HepG2 (cell line): ENCODE measurements around the gene ZBTB2. TPM values are rescaled to one million over a fixed set of nuclear protein-coding genes. Genes with fewer than 3 reads are reported as not detected.

Experiments
- CHCHD3 ChIP-seq: sonication (generic); formaldehyde crosslinking; IDR thresholded peaks from 2 replicates; pipeline ENCODE4 v1.8.0; 2022; ENCODE audit warnings: mild to moderate bottlenecking, missing genetic modification reagents, moderate library complexity
- FOXO1 ChIP-seq: sonication (generic); formaldehyde crosslinking; IDR thresholded peaks from 2 replicates; pipeline ENCODE4 v1.4.0; 2020; ENCODE audit warnings: missing genetic modification reagents
- HDAC2 ChIP-seq: sonication (generic); formaldehyde crosslinking; IDR thresholded peaks from 2 replicates; pipeline ENCODE4 v1.4.0; 2020; ENCODE audit warnings: missing genetic modification reagents
- MIXL1 ChIP-seq: IDR thresholded peaks from 2 replicates; pipeline ENCODE4 v1.6.1; 2016
- MXI1 ChIP-seq: IDR thresholded peaks from 3 replicates; pipeline ENCODE4 v1.6.1; 2012; ENCODE audit warnings: low read depth, low read length, inconsistent platforms, borderline replicate concordance
- PBX2 ChIP-seq: IDR thresholded peaks from 2 replicates; pipeline ENCODE4 v1.6.1; 2016; ENCODE audit warnings: control low read depth
- SETDB1 ChIP-seq: sonication (generic); formaldehyde crosslinking; IDR thresholded peaks from 2 replicates; pipeline ENCODE4 v1.5.1; 2020; ENCODE audit warnings: missing genetic modification reagents, mild to moderate bottlenecking, borderline replicate concordance
- SSRP1 ChIP-seq: IDR thresholded peaks from 2 replicates; pipeline ENCODE4 v1.6.1; 2016; ENCODE audit warnings: control low read depth
- TCF12 ChIP-seq, 2 experiments: fragments of 450-650 bp in 1 of 2; sonication (generic) in 1 of 2; formaldehyde crosslinking in 1 of 2; IDR thresholded peaks; 2 replicates each; pipeline versions ENCODE4 v1.6.1 to v1.8.0; 2017 to 2022; ENCODE audit warnings: antibody characterized with exemption in 1 of 2, mild to moderate bottlenecking in 1 of 2, missing genetic modification reagents in 1 of 2, moderate library complexity in 1 of 2
- ZBTB49 ChIP-seq: sonication (generic); formaldehyde crosslinking; IDR thresholded peaks from 2 replicates; pipeline ENCODE4 v1.4.0; 2020; ENCODE audit warnings: missing genetic modification reagents, borderline replicate concordance
- ZFP36L1 ChIP-seq: sonication (generic); formaldehyde crosslinking; IDR thresholded peaks from 2 replicates; pipeline ENCODE4 v1.8.0; 2022; ENCODE audit warnings: mild to moderate bottlenecking, missing genetic modification reagents, moderate library complexity
- ZKSCAN8 ChIP-seq: IDR thresholded peaks from 2 replicates; pipeline ENCODE4 v1.6.1; 2016; ENCODE audit warnings: borderline replicate concordance, missing genetic modification reagents, missing compliant biosample characterization
- ZNF350 ChIP-seq: sonication (generic); formaldehyde crosslinking; IDR thresholded peaks from 2 replicates; pipeline ENCODE4 v1.4.0; 2020; ENCODE audit warnings: mild to moderate bottlenecking, low read depth, missing genetic modification reagents, borderline replicate concordance
- ZNF790 ChIP-seq: sonication (generic); formaldehyde crosslinking; IDR thresholded peaks from 2 replicates; pipeline ENCODE4 v1.8.0; 2022; ENCODE audit warnings: missing genetic modification reagents, mild to moderate bottlenecking, borderline replicate concordance
- polyA plus RNA-seq, 8 experiments: library from polyadenylated mRNA; depleted of rRNA in 3 of 8; stranded (reverse) in 7 of 8; unstranded in 1 of 8; fragments of >200 nt; fragmentation: Illumina TruSeq in 4 of 8; extraction: Trizol in 4 of 8; gene quantifications; 2 replicates each; pipeline versions ENCODE4 v1.2.1 to v1.2.3, GENCODE V29; 2011 to 2016; ENCODE audit warnings: low read depth in 4 of 8, missing spikeins in 1 of 8, mixed read lengths in 1 of 8; ENCODE audit not compliant: insufficient read depth in 1 of 8
- total RNA-seq, 5 experiments: library from RNA; depleted of rRNA; stranded (reverse); fragments of >200 nt; fragmentation: Illumina TruSeq; extraction: Trizol; gene quantifications; 2 replicates each; pipeline ENCODE4 v1.2.3, GENCODE V29; 2016; ENCODE audit warnings: low read depth in 1 of 5
- TF ChIP-seq, protein P1 (sequence below): sonication (generic); formaldehyde crosslinking; IDR thresholded peaks from 2 replicates; pipeline ENCODE4 v1.9.0; 2021; ENCODE audit warnings: missing genetic modification reagents, mild to moderate bottlenecking, borderline replicate concordance
- TF ChIP-seq, protein P2 (sequence below): conservative IDR thresholded peaks from 2 replicates; pipeline ENCODE4 v1.6.1; 2018; ENCODE audit warnings: missing genetic modification reagents
- TF ChIP-seq, protein P3 (sequence below): sonication (generic); formaldehyde crosslinking; IDR thresholded peaks from 2 replicates; pipeline ENCODE4 v1.4.0; 2020; ENCODE audit warnings: missing genetic modification reagents, borderline replicate concordance

ZBTB2 gene
- total and polyA plus RNA-seq, 2 of the 13 experiments (the other 11 are each of a cell fraction or from before 2014, with no cell fraction given): 15.4 to 22.8 TPM

DNA sequence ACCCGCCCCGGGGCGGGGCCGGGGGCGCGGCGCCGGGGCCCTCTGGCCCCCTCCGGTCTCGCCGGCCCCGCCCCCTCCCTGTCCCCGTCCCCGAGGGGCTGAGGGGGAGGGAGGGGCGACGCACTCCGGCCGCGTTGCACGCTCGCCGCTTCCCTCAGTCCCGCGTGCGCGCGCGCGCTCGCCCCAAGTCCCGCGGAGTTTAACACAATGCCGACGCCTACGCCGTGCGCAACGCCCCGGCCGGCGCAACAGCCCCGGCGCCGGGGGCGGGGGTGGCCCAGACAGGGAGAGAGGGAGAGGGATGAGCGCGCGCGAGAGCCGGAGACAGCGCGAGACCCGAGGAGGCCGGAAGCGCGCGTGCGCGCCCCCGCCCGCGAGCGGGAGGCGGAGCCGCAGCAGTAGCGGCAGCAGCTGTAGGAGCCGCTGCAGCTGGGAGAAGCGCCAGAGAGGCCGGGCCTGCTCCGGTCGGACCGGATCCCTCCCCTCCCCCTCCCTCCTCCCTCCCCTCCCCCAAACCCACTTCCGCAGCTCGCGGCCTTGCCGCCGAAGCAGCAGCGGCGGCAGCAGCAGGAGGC, 996 bp downstream of the ZBTB2 start (continued):
- TF ChIP-seq TCF12 (IDR thresholded peaks at IDR 0.05): no peak
- TF ChIP-seq TCF12 (CRISPR knock-in tag; IDR thresholded peaks at IDR 0.05): no peak
- TF ChIP-seq FOXO1 (CRISPR knock-in tag): no peak; the same call in 1 of the 2 replicates
- TF ChIP-seq SSRP1 (CRISPR knock-in tag): no peak
- TF ChIP-seq MXI1: peak; percentile 87; the same call in 2 of the 3 replicates
- no peak for TF ChIP-seq SETDB1
- no peak; the same call in 1 of the 2 replicates for TF ChIP-seq CHCHD3 (CRISPR knock-in tag)
- no peak for TF ChIP-seq ZBTB49 (CRISPR knock-in tag)
- TF ChIP-seq, protein P1, sequence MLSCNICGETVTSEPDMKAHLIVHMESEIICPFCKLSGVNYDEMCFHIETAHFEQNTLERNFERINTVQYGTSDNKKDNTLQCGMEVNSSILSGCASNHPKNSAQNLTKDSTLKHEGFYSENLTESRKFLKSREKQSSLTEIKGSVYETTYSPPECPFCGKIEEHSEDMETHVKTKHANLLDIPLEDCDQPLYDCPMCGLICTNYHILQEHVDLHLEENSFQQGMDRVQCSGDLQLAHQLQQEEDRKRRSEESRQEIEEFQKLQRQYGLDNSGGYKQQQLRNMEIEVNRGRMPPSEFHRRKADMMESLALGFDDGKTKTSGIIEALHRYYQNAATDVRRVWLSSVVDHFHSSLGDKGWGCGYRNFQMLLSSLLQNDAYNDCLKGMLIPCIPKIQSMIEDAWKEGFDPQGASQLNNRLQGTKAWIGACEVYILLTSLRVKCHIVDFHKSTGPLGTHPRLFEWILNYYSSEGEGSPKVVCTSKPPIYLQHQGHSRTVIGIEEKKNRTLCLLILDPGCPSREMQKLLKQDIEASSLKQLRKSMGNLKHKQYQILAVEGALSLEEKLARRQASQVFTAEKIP (CRISPR knock-in tag): no peak
- TF ChIP-seq HDAC2 (CRISPR knock-in tag): peak; percentile 59
- TF ChIP-seq ZFP36L1 (CRISPR knock-in tag): peak; percentile 24; the same call in 1 of the 2 replicates
- TF ChIP-seq ZNF790 (CRISPR knock-in tag): 0 out of 2 replicates have a peak, but pooled peaks have one; percentile 75
- no peak for TF ChIP-seq PBX2
- TF ChIP-seq ZKSCAN8 (CRISPR knock-in tag): peak; percentile 16; the same call in 1 of the 2 replicates
- TF ChIP-seq, protein P2, sequence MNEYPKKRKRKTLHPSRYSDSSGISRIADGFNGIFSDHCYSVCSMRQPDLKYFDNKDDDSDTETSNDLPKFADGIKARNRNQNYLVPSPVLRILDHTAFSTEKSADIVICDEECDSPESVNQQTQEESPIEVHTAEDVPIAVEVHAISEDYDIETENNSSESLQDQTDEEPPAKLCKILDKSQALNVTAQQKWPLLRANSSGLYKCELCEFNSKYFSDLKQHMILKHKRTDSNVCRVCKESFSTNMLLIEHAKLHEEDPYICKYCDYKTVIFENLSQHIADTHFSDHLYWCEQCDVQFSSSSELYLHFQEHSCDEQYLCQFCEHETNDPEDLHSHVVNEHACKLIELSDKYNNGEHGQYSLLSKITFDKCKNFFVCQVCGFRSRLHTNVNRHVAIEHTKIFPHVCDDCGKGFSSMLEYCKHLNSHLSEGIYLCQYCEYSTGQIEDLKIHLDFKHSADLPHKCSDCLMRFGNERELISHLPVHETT (CRISPR knock-in tag): peak; percentile 100
- TF ChIP-seq, protein P3, sequence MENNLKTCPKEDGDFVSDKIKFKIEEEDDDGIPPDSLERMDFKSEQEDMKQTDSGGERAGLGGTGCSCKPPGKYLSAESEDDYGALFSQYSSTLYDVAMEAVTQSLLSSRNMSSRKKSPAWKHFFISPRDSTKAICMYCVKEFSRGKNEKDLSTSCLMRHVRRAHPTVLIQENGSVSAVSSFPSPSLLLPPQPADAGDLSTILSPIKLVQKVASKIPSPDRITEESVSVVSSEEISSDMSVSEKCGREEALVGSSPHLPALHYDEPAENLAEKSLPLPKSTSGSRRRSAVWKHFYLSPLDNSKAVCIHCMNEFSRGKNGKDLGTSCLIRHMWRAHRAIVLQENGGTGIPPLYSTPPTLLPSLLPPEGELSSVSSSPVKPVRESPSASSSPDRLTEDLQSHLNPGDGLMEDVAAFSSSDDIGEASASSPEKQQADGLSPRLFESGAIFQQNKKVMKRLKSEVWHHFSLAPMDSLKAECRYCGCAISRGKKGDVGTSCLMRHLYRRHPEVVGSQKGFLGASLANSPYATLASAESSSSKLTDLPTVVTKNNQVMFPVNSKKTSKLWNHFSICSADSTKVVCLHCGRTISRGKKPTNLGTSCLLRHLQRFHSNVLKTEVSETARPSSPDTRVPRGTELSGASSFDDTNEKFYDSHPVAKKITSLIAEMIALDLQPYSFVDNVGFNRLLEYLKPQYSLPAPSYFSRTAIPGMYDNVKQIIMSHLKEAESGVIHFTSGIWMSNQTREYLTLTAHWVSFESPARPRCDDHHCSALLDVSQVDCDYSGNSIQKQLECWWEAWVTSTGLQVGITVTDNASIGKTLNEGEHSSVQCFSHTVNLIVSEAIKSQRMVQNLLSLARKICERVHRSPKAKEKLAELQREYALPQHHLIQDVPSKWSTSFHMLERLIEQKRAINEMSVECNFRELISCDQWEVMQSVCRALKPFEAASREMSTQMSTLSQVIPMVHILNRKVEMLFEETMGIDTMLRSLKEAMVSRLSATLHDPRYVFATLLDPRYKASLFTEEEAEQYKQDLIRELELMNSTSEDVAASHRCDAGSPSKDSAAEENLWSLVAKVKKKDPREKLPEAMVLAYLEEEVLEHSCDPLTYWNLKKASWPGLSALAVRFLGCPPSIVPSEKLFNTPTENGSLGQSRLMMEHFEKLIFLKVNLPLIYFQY (CRISPR knock-in tag): no peak; the same call in 1 of the 2 replicates
- TF ChIP-seq MIXL1: no peak; the same call in 1 of the 2 replicates
- TF ChIP-seq ZNF350 (CRISPR knock-in tag): peak; percentile 45; the same call in 1 of the 2 replicates
